ENCODE data around the gene TAF1B. TPM values are rescaled to one million over a fixed set of nuclear protein-coding genes. Genes with fewer than 3 reads are reported as not detected.

The TAF1B gene
- total RNA-seq, 1 donor from 2014 or later, result 31.2 TPM

DNA sequence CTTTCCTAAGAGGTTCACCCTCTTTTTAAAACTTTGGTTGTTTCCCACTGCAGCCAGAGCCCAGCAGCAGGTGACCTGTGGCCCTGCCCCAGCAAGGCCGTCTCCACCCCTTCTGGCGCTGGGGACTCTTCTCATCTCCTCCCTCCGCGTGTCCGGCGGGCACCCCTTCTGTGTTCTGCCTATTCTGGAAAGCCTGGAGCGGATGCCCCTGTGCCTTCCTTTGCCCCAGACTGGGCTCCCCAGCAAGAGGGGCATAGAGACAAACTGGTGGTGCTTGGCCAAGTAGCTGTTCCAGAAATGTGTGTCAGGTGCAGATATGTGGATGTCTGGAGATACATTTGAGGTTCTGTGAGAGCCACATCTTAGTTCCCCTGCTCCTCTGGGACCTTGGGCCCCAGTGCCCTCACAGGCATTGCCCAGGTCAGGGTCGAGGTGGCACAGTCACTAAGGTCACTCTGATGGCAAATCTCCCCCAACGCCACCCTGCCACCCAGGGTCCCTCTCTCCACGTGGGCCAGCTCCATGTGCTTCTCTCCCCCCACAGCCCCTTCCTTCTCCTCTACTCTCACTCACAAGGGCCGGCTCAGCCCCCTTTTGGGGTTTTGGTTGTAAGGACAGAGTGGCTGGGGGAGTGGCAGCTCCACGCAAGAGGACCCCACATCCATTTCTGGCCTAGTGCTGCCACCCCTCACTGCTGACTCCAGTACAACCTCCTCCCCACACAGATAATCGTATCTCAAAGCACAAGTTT lies 35.5 kb upstream of the TAF1B start:
- peak; percentile 86 for DNase-seq (ENCODE audit: low spot score)

DNA sequence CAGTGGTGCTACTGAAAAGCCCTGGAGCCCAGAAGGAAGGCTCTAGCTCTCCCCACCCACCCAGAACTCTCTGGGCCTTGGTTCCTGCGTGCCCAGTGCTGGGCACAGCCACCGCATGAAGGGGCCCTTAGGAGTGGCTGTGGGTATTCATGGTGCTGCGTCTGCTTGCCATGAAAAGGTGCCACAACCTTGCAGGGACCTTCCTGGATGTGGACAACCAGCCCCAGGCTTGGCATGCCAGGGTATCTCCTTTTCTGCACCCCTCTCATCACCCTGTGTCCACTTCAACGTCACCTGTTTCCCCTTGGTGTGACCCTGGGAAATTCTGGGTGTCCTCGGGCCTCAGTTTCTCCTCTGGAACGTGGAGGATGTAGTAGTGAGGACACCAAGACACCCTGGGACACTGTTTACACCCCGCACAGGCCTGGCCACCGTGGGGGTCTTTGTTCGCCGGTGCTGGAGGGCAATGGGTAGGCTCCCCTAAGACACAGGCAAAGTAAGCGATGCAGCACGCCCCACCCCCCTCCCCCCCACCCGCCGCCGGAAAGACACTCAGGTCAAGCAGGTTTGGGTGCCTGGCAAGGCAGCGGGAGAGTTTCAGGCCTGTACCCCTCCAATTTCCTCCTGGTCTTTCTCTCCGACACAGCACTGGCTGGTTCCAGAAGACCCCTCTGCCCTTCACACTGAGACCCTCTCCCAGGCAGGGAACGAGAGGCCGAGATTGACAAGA lies 34.8 kb upstream of the TAF1B start:
- peak; percentile 71 for DNase-seq (ENCODE audit: low spot score)

DNA sequence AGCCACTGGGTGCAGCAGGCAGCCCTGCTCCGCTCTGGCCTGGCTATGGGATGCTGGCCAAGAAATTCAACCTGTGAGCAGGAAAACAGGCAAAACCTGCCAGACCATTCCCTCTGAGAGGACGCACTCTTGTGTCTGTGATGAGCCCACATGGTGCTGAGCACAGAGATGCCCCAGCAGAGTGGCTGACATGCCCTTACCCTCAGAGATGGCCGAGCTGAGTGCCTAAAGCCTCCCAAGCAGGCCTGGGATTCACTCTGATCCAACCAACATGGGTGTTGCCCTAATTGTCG lies 34.3 kb upstream of the TAF1B start:
- DNase-seq (ENCODE audit: low spot score), result no peak

DNA sequence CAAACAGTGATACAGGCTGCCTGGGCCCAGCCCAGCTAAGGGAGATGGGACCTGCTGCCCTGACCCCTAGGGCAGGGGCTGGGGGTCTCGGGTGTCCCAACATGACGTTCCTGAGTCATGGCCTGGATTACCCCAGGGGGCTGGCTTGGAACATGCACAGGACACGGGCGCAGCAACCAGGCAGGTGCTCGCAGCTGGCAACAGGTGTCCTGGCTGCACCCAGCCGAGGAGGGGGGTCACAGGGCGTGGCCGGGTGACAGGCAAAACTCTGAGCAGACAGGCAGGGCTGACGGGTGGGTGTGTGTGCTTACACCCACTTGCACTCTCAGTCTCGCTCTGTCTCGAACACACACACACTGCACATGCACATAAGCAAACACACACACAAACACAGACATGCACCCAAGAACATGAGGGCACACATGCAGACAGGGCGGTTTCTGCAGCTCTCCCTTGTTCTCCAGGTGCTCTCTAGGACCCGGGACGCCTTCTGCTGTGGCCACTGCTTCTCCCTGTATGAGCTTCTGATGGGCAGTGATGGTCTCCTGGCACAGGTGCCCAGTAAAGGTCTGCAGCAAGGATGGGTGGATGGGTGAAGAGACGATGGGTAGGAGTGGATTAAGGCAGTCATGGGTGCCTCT lies 33.7 kb upstream of the TAF1B start:
- peak; percentile 76 for DNase-seq (ENCODE audit: low spot score)

DNA sequence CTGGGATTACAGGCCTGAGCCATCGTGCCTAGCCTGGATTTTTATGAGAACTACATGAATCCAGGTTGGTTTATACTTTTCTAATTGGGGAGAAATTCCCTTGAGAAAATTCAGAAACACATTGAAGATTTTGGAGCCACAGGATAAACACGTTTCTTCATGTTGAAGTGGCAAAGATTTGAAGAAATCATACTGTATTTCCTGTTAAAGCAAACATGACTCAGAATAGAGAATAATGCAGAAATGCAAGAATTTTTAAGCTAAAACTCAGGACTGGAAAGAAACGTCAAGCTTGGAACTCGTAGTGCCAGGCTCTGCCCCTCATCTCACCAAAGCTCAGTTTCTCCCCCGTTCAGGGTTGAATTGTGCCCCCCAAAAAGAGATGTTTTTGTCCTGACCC lies 32.1 kb upstream of the TAF1B start:
- DNase-seq (ENCODE audit: low spot score), result peak; percentile 12

DNA sequence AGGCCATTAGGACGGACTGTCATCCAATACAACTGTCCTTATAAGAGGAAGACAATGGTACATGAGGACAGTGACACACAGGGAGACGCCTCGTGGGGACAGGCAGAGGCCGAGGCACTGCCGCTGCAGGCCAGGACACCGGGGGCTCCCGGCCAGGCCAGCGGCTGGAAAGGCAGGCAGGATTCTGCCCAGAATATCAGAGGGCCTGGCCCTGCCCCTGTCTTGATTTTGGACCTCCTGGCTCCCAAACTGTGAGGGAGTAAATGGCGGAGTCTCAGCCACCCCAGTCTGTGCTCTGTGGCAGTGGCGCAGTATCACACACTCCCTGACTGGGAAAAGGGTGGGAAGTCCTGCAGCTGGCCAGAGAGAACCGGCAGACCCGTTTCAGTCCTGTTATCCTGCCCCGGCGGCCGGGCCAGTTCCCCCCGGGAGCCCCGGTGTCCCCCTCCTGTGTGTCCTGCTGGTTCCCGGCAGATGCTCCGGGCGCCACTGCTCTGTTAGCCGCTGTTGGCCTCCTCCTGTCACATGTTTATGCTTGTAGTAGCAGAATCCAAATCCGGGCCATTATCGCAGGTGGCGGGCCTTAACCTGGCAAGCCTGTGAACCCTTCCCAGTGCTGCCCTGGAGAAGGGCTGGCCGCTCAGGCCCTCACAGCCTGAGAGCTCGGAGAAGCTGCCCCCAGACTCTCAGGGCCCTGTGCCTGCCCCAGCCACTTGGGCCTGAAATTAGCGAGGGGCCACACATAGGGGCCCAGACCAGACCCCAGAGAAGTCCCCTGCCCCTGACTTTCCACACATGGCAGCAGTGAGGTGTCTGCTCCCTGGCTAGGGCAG lies 31.4 kb upstream of the TAF1B start:
- DNase-seq (ENCODE audit: low spot score), result peak; percentile 83

DNA sequence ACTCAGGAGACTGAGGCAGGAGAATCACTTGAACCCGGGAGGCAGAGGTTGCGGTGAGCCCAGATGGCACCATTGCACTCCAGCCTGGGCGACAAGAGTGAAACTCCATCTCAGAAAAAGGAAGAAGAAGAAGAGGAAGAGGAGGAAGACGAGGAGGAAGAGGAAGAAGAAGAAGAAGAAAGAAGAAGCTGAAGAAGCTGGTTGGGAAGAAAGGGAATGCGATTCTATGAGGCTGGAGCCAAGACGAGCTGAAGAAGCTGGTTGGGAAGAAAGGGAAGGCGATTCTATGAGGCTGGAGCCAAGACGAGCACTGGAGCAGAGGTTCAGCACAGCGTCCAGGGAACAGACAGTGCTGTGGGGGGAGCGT lies 30.3 kb upstream of the TAF1B start:
- no peak for DNase-seq (ENCODE audit: low spot score)

DNA sequence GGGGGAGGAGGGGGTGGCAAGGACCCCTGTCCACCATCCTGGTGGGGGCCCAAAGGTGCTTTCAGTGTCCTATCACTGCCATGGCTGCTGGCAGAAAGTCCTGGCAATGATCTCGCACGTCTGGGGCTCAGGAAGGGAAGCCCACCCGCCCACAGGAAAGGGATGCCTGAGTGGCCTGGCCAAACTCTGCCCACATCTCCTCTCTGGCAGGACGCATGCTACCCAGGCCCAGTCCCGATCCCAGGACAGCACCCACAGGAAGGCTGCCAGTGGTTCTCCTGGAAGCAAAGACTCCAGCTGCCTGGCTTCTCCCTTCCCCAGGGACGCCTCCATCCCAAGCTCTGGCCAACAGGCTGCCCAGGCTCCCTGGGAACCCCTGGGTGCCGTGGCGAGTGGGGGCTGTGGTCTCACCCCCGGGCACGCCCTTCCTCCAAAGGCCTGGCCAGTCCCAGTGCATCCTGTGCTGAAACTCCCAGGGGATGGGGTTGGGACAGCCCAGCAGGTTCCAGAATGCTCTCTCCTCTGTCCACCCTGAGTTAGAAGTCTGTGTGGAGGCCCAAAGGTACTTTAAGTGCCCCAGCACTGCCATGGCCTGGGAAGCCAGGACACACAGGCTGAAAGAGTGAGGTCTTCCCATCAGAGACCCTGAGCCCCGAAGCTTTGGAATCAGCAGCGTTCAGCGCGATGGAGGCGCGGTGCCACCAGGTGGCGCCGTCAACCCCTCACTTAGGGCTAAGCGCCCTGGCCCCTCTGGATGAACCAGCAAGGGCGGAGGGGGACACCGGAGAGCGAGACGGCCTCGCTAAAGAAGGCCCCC lies 29.8 kb upstream of the TAF1B start:
- DNase-seq (ENCODE audit: low spot score), result peak; percentile 92

DNA sequence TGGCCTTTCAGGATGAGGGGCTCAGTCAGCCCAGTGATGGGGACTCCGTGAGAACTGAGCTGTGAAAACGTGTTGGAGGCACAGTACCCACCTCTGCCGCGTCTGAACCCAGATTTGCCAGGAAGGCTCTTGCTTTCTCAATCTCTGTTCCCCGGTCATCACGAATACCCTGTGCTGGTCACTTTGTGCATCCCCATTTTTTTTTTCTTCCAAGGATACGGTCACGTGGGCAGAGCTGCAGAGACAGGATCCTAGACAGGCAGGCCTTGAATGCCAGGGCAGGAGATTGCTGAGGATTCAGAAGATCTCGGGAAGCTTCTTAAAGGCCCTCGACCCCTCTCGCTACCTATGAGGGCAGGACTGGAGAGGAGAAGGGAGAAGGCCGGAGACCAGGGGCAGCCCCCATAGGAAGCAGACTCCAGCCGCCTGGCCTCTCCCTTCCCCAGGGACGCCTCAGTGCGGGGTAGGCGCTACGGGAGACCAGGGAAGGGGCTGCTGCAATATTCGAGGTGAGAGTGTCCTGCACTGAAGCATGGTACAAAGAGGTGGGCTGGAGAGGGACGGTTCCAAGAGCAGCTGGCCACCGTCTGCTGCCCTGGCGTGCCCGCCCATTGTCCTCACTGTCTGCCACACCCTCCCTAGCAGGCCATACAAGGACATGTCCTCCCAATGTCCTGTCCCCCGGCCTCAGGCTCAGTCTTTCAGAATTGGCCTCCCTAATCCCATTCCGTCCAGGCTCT lies 29.0 kb upstream of the TAF1B start:
- DNase-seq (ENCODE audit: low spot score), result peak; percentile 51

DNA sequence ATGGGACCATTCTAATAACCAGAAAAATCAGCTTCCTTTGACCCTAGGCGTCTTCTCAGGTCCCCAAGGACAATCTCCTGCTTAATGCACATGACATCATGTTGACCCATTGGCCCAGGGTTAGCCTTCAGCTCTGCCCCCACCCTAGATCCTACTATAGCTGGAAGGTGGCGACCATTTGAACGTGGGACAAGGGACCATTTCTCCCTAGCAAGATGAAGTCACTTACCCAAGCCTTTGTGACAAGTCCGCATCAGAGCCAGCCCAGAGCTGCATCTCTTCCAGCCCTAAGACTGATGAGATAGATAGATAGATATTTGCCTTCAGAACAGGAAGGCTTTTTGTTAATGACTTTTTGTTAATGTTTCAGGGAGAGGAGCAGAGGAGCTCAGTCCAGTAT lies 28.2 kb upstream of the TAF1B start:
- DNase-seq (ENCODE audit: low spot score), result peak; percentile 28

DNA sequence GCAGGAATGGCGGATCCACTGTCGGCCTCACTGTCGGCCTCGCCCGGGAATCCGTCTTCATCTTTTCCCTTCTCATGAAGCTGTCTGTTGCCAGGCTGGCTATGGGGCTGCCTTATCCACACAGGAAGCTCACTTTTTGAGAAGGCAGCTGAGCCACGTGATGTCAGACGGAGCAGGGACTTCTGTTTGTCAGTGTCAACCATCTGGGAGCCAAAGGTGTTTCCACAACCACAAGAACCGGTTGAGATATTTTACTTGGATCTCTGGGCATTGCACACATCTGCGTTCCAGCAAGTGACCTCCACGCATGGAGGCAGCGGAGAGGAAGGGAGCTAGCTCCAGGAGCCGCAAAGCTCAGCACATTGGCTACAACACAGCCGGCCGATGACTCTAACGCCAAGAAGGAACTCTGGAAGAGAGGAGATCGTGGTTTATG lies 27.4 kb upstream of the TAF1B start:
- peak; percentile 76 for DNase-seq (ENCODE audit: low spot score)

DNA sequence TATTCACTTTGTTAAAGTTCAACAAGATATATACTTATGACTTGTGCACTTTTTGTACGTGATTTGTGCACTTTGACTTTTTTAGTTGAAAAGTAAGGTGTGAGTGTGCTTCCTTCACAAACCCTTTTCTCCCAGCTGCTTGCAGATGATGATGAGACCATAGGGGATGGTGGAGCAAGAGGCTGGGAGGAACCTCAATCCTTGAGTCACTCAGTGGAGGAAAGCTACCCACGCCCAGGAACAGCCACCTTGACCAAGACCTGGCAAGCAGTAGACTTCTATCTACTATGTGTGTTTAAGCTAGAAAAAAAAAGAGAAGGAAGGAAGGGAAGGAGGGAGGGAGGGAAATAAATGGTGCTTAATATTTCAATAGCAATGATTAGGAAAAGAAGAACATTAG lies 25.2 kb upstream of the TAF1B start:
- peak; percentile 30 for DNase-seq (ENCODE audit: low spot score)

DNA sequence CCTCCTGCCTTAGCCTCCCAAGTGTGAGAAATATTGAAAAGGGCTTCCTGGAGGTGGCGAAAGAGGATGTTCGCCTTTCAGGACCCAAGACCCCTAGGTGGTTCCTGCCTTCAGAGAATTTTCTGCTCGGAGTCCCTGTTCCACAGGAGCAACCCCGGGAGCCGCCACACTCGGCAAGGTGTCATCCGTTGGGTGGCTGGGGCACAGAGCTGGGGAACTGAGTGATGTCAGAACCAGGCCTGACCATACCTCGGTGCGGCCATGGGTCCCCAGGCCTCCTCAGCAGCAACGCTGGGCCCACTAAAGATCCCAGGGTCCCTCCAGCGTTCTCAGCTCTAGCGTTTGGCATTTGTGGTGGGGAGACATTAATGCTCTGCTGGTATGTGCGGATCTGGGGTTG lies 23.7 kb upstream of the TAF1B start:
- peak; percentile 85 for DNase-seq (ENCODE audit: low spot score)

DNA sequence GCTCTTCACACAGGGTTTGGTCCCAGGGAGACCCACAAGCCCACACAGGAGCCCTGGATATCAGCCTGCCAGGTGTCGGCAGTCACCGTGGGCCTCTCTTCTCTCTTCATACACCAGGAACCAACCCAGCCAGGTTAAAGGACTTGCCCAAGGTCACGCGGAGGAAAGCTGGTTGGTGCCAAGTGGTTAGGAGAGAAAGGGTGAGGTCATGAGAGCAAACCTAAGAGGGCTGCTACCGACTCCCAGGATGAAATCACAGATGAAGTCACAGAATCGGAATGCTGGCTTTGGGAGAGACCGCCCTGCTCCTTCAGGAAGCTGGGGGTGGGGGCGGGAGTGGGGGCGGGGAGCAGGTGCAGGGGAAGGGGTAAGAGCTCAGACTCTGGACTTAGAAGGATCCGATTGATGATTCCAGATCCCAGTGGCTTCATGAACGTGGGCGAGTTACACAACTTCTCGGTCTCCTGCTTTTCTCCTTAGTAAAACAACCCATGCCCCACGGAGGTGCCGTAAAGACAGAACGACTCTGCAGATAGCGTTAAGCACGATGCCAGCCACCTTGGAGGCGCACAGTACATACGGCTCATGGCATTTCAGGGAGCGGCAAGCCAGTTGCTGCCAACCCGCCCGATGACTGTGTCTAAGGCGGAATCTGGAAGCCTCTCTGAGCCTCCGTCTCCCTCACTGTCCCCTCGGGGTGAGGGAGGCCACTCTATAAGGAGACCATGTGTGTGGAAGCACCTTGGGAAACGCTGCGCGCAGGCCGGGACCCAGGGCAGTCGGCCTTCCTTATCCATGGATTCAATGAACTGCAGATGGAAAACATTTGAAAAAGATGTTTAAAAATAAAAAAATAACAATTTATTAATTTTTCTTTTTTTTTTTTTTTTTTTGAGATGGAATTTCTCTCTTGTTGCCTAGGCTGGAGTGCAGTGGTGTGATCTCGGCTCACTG lies 23.0 kb upstream of the TAF1B start:
- DNase-seq (ENCODE audit: low spot score), result peak; percentile 55

DNA sequence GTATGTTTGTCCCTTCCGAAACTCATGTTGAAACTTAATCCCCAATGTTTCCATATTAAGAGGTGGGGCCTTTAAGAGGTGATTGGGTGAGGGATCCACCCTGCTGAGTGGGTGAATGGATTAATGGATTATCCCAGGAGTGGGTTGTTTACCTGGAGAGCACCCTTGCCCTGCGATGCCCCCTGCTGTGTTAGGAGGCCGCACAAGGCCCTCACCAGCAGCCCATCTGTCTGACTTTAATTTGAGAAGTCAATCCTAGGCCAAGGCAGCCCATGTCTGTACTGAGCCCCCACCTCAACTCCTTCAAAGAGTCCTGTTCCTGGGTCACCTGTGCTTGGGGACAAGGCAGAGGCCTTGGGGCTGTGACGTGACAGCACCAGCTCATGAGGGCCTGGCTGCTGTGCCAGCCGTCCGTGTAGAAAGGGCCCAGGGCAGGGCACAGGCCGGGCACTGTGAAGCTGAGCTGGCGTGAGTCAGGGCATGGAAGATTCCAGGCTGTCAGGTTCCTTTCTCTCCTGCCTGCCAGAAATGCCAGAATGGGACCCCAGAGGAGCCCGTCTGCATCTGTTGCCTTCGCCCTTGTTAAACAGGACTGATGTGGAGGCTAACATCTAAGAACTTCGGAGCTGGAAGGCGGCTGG lies 21.3 kb upstream of the TAF1B start:
- DNase-seq (ENCODE audit: low spot score), result no peak

DNA sequence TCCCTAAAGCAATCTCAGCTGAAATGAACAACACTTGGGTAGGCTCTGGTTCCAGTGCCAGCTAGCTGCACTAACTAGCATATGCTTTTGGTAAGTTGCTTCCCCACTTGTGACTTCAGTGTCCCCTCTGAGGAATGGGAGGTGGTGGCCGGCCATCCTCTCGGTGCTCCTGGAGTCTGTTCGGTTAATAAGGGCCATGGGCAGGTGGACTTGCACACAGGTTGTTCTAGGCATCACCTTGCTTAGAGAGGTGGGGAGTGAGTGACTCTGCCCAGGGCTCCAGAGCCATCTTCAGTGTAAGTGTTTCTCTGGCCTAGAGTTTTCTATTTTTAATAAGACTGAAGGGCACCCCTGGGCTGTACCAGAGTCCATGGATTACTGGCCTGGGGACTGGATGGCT lies 18.8 kb upstream of the TAF1B start:
- DNase-seq (ENCODE audit: low spot score), result no peak

DNA sequence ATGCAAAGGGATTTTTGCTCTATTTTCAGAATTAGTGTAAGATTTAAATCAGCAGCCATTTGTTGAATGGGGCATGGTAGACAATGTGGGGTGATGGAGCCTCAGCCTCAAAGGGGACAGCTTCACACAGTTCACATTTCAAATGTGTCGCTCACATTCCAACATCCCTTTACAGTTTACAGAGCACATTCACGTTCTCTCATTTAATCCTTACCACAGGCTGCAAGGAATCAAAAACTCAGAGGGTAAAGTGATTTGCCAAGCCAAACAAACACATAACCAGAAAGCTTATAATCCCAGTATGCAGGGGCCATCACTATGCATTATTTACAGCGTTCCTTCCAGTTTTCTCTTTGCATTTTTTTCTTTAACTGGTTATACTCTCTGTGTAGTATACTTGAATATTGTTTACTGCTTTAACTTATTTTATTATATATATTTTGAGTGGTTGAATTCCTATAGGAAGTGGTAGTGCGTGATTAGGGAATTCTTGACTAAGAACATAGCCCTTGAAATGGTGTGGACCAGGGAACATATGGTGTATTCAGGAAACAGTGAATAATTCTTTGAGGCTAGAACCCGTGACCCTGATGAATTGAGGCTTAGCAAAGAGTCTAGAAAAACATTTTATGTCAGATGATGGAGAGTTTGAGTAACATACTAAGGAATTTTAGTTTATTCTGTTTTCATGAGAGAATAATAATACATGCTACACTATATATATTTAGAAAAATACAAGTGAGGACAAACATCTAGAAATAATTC lies 18.1 kb upstream of the TAF1B start:
- no peak for DNase-seq (ENCODE audit: low spot score)

DNA sequence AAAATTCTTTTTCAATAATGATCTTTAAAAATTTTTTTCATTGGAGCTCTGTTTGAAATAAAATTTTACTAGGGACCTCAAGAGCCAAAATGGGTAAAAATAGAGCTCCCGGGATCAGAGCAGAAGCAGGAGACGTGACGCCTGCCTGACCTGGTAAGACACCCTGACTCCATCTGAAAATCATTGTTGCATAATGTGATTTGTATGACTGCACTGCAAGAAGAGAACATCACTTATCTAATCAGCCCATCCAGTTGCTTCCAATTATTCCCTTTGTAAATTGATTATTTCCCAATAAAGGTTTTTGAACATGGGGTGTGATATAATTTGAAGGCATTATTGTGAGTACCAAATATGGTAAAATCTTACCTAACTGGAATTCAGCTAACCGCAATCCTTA lies 17.1 kb upstream of the TAF1B start:
- no peak for DNase-seq (ENCODE audit: low spot score)

Data from mesenteric fat pad (tissue), 1 donor.